ENCODE data around the gene OR52A5.
"Not testable (repeated sequence)": the region's sequence is repeated elsewhere in the genome, so short reads cannot be mapped to it uniquely, and the experiment has no call there.

The OR52A5 gene

DNA sequence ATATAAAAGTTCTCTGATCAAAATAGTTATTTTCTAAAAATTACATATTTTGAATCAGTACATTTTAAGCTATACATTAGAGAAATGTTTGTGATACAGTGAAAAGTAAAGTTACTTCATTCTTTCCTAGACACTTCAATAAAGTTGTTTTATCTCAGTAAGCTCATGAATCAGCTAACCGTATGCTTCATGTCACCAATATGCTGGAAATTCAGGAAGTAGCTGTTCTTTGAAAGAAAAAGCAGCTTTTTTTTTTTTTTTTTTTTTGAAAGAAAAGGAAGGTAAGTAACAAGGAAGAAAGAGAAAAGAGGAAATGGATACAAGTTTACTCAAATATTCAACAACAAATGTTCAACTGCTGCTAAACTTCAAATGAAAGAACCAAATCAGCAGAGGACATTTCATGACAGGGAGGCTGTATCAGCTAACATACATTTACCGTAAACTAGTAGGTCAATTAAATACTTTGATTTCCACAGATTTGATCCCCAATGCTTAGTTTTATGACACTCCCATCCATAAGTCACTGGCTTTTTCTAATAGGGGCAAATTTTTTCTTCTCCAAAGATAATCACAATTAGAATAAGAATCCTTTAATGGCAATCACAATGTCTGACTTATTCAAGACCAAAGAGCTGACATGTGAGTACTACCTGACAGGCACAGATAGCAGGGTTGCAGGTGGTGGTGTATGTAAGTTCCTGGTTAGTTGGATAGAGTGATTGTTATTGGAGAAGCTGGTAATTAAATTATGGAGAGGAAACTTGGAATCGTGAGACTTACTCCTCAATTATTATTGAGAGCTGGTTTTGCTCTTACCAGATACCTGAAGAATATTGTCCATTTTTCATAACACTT is 15.6 kb upstream of the OR52A5 start:
- no peak for DNase-seq (ENCODE audit: low spot score)
- TF ChIP-seq, protein P1, sequence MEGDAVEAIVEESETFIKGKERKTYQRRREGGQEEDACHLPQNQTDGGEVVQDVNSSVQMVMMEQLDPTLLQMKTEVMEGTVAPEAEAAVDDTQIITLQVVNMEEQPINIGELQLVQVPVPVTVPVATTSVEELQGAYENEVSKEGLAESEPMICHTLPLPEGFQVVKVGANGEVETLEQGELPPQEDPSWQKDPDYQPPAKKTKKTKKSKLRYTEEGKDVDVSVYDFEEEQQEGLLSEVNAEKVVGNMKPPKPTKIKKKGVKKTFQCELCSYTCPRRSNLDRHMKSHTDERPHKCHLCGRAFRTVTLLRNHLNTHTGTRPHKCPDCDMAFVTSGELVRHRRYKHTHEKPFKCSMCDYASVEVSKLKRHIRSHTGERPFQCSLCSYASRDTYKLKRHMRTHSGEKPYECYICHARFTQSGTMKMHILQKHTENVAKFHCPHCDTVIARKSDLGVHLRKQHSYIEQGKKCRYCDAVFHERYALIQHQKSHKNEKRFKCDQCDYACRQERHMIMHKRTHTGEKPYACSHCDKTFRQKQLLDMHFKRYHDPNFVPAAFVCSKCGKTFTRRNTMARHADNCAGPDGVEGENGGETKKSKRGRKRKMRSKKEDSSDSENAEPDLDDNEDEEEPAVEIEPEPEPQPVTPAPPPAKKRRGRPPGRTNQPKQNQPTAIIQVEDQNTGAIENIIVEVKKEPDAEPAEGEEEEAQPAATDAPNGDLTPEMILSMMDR (IDR thresholded peaks at IDR 0.05; ENCODE audit: extremely low read depth, missing control alignments): no peak

DNA sequence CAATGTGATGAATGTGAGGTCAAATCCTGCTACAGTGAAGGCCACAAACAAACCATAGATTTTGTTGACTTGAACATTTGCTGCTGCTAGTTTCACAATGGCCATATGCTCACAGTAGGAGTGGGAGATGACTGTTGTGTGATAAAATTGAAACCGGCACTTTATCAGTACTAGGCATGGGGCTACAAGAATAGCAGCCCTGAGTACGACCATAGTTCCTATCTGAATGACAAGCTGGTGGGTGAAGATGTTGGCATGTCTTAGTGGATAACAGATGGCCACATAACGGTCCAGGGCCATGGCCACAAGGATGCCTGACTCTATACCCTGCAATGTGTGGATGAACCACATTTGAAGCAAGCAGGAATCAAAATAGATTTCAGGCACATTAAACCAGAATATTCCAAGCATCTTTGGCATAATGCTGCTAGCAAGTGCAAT is 13.6 kb upstream of the OR52A5 start:
- DNase-seq (ENCODE audit: low spot score): no peak
- TF ChIP-seq, protein P1 (IDR thresholded peaks at IDR 0.05; ENCODE audit: extremely low read depth, missing control alignments): no peak

DNA sequence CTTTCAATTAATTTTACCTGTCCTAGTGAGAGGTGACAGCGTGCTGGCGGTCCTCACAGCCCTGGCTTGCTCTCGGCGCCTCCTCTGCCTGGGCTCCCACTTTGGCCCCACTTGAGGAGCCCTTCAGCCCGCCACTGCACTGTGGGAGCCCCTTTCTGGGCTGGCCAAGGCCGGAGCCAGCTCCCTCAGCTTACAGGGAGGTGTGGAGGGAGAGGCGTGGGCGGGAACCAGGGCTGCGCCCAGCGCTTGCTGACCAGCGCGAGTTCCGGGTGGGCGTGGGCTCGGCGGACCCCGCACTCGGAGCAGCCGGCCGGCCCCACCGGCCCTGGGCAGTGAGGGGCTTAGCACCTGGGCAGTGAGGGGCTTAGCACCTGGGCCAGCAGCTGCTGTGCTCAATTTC is 6.0 kb upstream of the OR52A5 start:
- not testable (repeated sequence) for DNase-seq (ENCODE audit: low spot score)

DNA sequence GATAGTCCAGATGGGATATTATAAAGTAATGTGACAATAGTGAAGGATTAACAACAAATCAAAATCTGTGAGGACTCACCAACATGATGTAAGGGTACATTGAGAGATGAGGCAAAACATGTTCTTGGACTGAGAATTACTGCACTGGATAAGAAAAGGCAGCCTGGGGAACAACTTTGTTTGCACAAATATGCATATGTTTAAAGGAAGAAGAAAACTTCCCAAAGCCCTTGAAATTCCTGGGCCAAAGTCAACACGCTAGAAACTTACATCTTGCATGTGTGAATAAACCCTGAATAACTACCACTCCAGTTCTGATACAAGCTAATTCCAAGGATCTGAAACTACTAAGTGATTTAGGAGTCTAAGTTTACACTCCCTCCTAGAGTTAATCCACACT is 1.1 kb downstream of the OR52A5 start:
- no peak for DNase-seq (ENCODE audit: low spot score)
- TF ChIP-seq, protein P1 (IDR thresholded peaks at IDR 0.05; ENCODE audit: extremely low read depth, missing control alignments): no peak

DNA sequence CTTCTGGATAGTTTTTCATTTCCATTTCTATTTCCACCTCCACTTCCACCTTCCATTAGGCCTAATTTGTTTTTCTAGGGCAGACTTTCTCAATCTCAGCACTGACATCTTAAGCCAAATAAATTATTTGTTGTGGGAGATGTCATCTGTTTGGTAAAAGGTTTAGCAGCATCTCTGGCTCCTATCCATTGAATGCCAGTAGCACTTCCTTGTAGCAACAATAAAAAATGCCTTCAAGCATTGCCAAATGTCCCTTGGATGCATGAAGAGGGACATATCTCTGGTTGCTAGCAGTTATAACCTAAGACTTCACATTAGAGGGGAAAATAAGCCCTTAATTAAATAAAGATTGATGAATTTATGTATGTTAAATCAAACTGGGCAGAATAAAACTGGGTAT is 1.9 kb downstream of the OR52A5 start:
- TF ChIP-seq, protein P1 (IDR thresholded peaks at IDR 0.05; ENCODE audit: extremely low read depth, missing control alignments): no peak

DNA sequence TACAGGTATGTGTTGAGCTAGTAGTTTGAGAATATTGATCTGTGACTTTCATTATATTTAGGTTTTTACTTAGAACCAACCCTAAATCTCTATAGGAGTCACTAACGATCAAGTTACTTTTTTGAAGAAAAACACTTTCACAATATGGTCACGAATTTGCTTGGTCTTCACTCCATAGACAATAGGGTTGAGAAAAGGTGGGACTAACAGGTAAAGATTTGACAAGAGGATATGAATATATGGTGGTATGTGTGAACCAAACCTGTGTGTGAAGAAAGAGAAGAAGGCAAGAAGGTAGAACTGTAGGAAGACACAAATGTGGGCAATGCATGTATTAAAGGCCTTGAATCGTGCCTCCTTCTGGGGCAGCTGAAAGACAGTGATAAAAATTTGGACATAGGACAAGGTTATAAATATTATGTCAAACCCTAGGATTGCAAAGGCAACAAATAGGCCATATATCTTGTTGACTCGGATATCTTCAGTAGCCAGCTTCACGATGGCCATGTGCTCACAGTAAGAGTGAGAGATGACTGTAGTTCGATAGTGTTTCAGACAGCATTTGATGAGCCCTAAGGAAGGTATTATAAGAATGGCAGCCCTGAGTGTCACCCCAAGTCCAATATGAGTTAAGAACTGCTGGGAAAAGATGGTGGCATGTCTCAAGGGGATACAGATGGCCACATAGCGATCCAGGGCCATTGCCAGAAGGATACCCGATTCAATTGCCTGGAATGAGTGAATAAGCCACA is 6.4 kb downstream of the OR52A5 start:
- no peak for DNase-seq (ENCODE audit: low spot score)
- TF ChIP-seq, protein P1 (IDR thresholded peaks at IDR 0.05; ENCODE audit: extremely low read depth, missing control alignments): no peak

More for the DNA sequence above, 1.9 kb downstream of the OR52A5 start:
- no peak for DNase-seq (ENCODE audit: low spot score)

DNA sequence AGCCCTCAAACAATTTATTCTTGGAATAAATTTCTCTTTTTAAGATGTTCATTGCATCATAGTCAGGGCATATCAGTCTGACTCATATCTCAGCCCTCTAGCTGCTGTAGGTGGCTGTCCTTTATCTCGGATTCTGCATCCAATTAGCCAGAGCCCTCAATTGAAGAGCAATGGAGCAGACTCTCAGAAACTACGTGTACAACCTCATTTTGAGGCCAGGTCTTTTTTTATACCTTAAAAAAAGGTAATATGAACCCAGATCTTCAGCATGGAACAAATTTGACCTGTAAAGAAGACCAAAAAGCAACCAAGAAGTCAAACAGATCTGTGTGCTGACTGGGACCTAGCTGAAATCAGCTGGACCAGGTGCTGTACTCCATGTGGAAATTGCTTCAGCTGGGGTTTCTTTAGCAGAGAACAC is 8.7 kb downstream of the OR52A5 start:
- TF ChIP-seq, protein P1 (IDR thresholded peaks at IDR 0.05; ENCODE audit: extremely low read depth, missing control alignments): no peak
- DNase-seq (ENCODE audit: low spot score): no peak

All from GM20000 (cell line).